WTC11 (cell line): ENCODE results near the gene LENG9. TPM values are rescaled to one million over a fixed set of nuclear protein-coding genes. Genes with fewer than 3 reads are reported as not detected.

ENCODE experiments used
- ATAC-seq: fragments of 200-7000 bp; cut with Tn5 transposase; 2 replicates; pipeline ENCODE4 v1.10.0; 2021; ENCODE audit warnings: mild to moderate bottlenecking, moderate library complexity
- CTCF ChIA-PET: fragments of 300-600 bp; sonication (Branson Sonifier 250); formaldehyde crosslinking; loops from one replicate; lab custom pipeline; 2021; ENCODE audit warnings: antibody characterized with exemption; lab: Charles Lee
- POLR2A ChIA-PET: fragments of 350-600 bp; sonication (Branson Sonifier 250); formaldehyde crosslinking; loops from one replicate; lab custom pipeline; 2021; ENCODE audit warnings: antibody characterized with exemption; lab: Charles Lee
- DNase-seq: peaks from one replicate; pipeline ENCODE4 v3.0.0; 2021; ENCODE audit warnings: low spot score
- H3K27ac Mint-ChIP-seq: 2 replicates; pipeline ENCODE4 v1.8.0; 2021; ENCODE audit warnings: mixed read lengths
- H3K27me3 Mint-ChIP-seq: 2 replicates; pipeline ENCODE4 v1.8.0; 2021; ENCODE audit warnings: low read depth, mild to moderate bottlenecking, moderate library complexity, mixed read lengths
- H3K36me3 Mint-ChIP-seq: 2 replicates; pipeline ENCODE4 v1.8.0; 2021; ENCODE audit warnings: mixed read lengths
- H3K4me1 Mint-ChIP-seq: 2 replicates; pipeline ENCODE4 v1.8.0; 2022; ENCODE audit warnings: mixed read lengths
- H3K4me3 Mint-ChIP-seq: 2 replicates; pipeline ENCODE4 v1.8.0; 2021; ENCODE audit warnings: mild to moderate bottlenecking, moderate library complexity, mixed read lengths
- H3K9me3 Mint-ChIP-seq: 2 replicates; pipeline ENCODE4 v1.8.0; 2021; ENCODE audit warnings: mixed read lengths
- AR ChIP-seq: fragments of 250-450 bp; sonication (Bioruptor Pico); IDR thresholded peaks from 2 replicates; pipeline ENCODE4 v1.9.0; 2021; ENCODE audit warnings: mild to moderate bottlenecking
- ATF1 ChIP-seq: sonication (generic); formaldehyde crosslinking; IDR thresholded peaks from 2 replicates; pipeline ENCODE4 v1.8.1; 2023; ENCODE audit warnings: mild to moderate bottlenecking, moderate library complexity, missing genetic modification reagents
- CREM ChIP-seq: sonication (generic); formaldehyde crosslinking; IDR thresholded peaks from 2 replicates; pipeline ENCODE4 v1.8.1; 2022; ENCODE audit warnings: mild to moderate bottlenecking, missing genetic modification reagents, moderate library complexity
- ELF4 ChIP-seq: sonication (generic); formaldehyde crosslinking; IDR thresholded peaks from 2 replicates; pipeline ENCODE4 v1.8.1; 2022; ENCODE audit warnings: low read depth, mild to moderate bottlenecking, moderate library complexity, missing genetic modification reagents
- FOXJ3 ChIP-seq: sonication (generic); formaldehyde crosslinking; IDR thresholded peaks from 2 replicates; pipeline ENCODE4 v1.9.0; 2021; ENCODE audit warnings: missing genetic modification reagents, mild to moderate bottlenecking, borderline replicate concordance
- GABPB1 ChIP-seq: sonication (generic); formaldehyde crosslinking; IDR thresholded peaks from 2 replicates; pipeline ENCODE4 v1.8.1; 2023; ENCODE audit warnings: mild to moderate bottlenecking, missing genetic modification reagents
- HMGXB4 ChIP-seq: sonication (generic); formaldehyde crosslinking; IDR thresholded peaks from 2 replicates; pipeline ENCODE4 v1.8.1; 2023; ENCODE audit warnings: mild to moderate bottlenecking, moderate library complexity, missing genetic modification reagents
- IRF1 ChIP-seq: sonication (generic); formaldehyde crosslinking; IDR thresholded peaks from 2 replicates; pipeline ENCODE4 v1.8.0; 2023; ENCODE audit warnings: missing genetic modification reagents
- JAZF1 ChIP-seq: fragments of 250-450 bp; sonication (Bioruptor Pico); IDR thresholded peaks from 2 replicates; pipeline ENCODE4 v1.9.0; 2021; ENCODE audit warnings: moderate library complexity, mild to moderate bottlenecking, inconsistent platforms
- MLX ChIP-seq: sonication (generic); formaldehyde crosslinking; IDR thresholded peaks from 2 replicates; pipeline ENCODE4 v1.8.1; 2023; ENCODE audit warnings: mild to moderate bottlenecking, missing genetic modification reagents, moderate library complexity
- NR3C1 ChIP-seq: sonication (generic); formaldehyde crosslinking; conservative IDR thresholded peaks from 2 replicates; pipeline ENCODE4 v1.8.1; 2023; ENCODE audit warnings: low read depth, mild to moderate bottlenecking, missing genetic modification reagents
- RELA ChIP-seq: sonication (generic); formaldehyde crosslinking; IDR thresholded peaks from 2 replicates; pipeline ENCODE4 v1.8.1; 2022; ENCODE audit warnings: missing genetic modification reagents, mild to moderate bottlenecking, borderline replicate concordance
- SP1 ChIP-seq: sonication (generic); formaldehyde crosslinking; conservative IDR thresholded peaks from 2 replicates; pipeline ENCODE4 v1.8.1; 2022; ENCODE audit warnings: missing genetic modification reagents
- STAT6 ChIP-seq: sonication (generic); formaldehyde crosslinking; conservative IDR thresholded peaks from 2 replicates; pipeline ENCODE4 v1.8.1; 2023; ENCODE audit warnings: mild to moderate bottlenecking, low read depth, missing genetic modification reagents, moderate library complexity
- TEAD1 ChIP-seq: sonication (generic); formaldehyde crosslinking; IDR thresholded peaks from 2 replicates; pipeline ENCODE4 v1.8.0; 2022; ENCODE audit warnings: mild to moderate bottlenecking, missing genetic modification reagents
- TEAD4 ChIP-seq: sonication (generic); formaldehyde crosslinking; IDR thresholded peaks from 2 replicates; pipeline ENCODE4 v1.8.0; 2022; ENCODE audit warnings: mild to moderate bottlenecking, missing genetic modification reagents
- USF1 ChIP-seq: sonication (generic); formaldehyde crosslinking; IDR thresholded peaks from 2 replicates; pipeline ENCODE4 v1.8.0; 2022; ENCODE audit warnings: mild to moderate bottlenecking, missing genetic modification reagents
- ZBTB21 ChIP-seq: sonication (generic); formaldehyde crosslinking; IDR thresholded peaks from 2 replicates; pipeline ENCODE4 v1.8.1; 2023; ENCODE audit warnings: mild to moderate bottlenecking, missing genetic modification reagents, borderline replicate concordance
- ZNF263 ChIP-seq: sonication (generic); formaldehyde crosslinking; IDR thresholded peaks from 2 replicates; pipeline ENCODE4 v1.8.1; 2022; ENCODE audit warnings: low read depth, mild to moderate bottlenecking, moderate library complexity, missing genetic modification reagents
- total RNA-seq: library from RNA; stranded (reverse); gene quantifications from 3 replicates; pipeline ENCODE4 v1.2.3, GENCODE V29; 2021

Gene LENG9
- total RNA-seq, 1 experiment from 2014 or later = 6.1 TPM

GRCh38 chr19:54431255-54431838 lies 32.2 kb downstream of the LENG9 start (continued):
- no peak for TF ChIP-seq TEAD1

GRCh38 chr19:54430306-54431254 lies 33.0 kb downstream of the LENG9 start:
- DNase-seq = peak; percentile 81
- peak; percentile 85 for ATAC-seq
- Mint-ChIP-seq H3K36me3 (no peaks in the 10 kb centered on the region), H3K4me3 (peak overlapping the region; percentile 67), H3K9me3 (no peaks in the 10 kb centered on the region)
- POLR2A ChIA-PET = interaction anchor here (0.6 to 2.9 kb wide), 3 partner anchors 8 to 526 kb away, joined by 3 to 21 read pairs (median 4); no protein-coding TSS in a partner anchor
- TF ChIP-seq ZBTB21 (CRISPR knock-in tag) = no peak
- TF ChIP-seq CREM (CRISPR knock-in tag) = no peak
- no peak for TF ChIP-seq HMGXB4
- no peak for TF ChIP-seq RELA (CRISPR knock-in tag)
- peak; percentile 71; the same call in 1 of the 2 replicates for TF ChIP-seq SP1 (CRISPR knock-in tag)
- TF ChIP-seq JAZF1 (CRISPR knock-in tag) = no peak
- TF ChIP-seq USF1 = no peak
- peak; percentile 46; the same call in 1 of the 2 replicates for TF ChIP-seq ZNF263 (CRISPR knock-in tag)
- no peak for TF ChIP-seq ELF4
- TF ChIP-seq NR3C1 (CRISPR knock-in tag) = no peak
- TF ChIP-seq ATF1 (CRISPR knock-in tag) = no peak
- no peak for TF ChIP-seq MLX (CRISPR knock-in tag)
- no peak for TF ChIP-seq STAT6 (CRISPR knock-in tag)
- no peak for TF ChIP-seq IRF1
- no peak for TF ChIP-seq FOXJ3 (CRISPR knock-in tag)
- no peak for TF ChIP-seq TEAD4 (CRISPR knock-in tag)
- TF ChIP-seq AR (CRISPR knock-in tag) = no peak
- no peak for TF ChIP-seq GABPB1
- TF ChIP-seq, all 79 proteins: peak for 2
- peaks cover 53% of the 10 kb centered on the region for H3K27me3 Mint-ChIP-seq
- peaks cover 29% of the 10 kb centered on the region for H3K4me1 Mint-ChIP-seq
- no peak overlapping the region; the same call in 1 of the 2 replicates for H3K27ac Mint-ChIP-seq
- CTCF ChIA-PET = interaction anchor here (0.6 to 5.8 kb wide), 16 partner anchors 9 to 1196 kb away, joined by 3 to 58 read pairs (median 8); partner anchors contain the start of genes CDC42EP5, EPS8L1, LENG8 and LENG9
